ENCODE data around the gene CD4. TPM values are rescaled to one million over a fixed set of nuclear protein-coding genes. Genes with fewer than 3 reads are reported as not detected.

The CD4 gene
- total RNA-seq, 2 experiments from 2014 or later, result not detected

GRCh38 chr12:6757028-6757690 is 32.2 kb upstream of the CD4 start:
- Histone ChIP-seq H3K36me3 (ENCODE audit: insufficient read depth, low read length) (no peaks in the 10 kb centered on the region), H4K20me1 (ENCODE audit: insufficient read depth, low read length) (no peaks in the 10 kb centered on the region), H2AFZ (ENCODE audit: low read length) (no peak overlapping the region), H3K4me3 (ENCODE audit: low read depth, low read length, poor library complexity, severe bottlenecking) (no peak overlapping the region), H3K79me2 (ENCODE audit: insufficient read depth, low read depth, low read length) (peaks cover 4% of the 10 kb centered on the region; the same call in 1 of the 2 replicates), H3K4me1 (ENCODE audit: insufficient read depth, low read length, poor library complexity, severe bottlenecking) (peaks cover 18% of the 10 kb centered on the region), H3K4me2 (ENCODE audit: low read length) (no peak overlapping the region), H3K9me3 (ENCODE audit: low read length) (no peaks in the 10 kb centered on the region), H3K9me2 (ENCODE audit: insufficient read depth, low read length) (no peaks in the 10 kb centered on the region), H3K27ac (ENCODE audit: low read depth, low read length, poor library complexity, severe bottlenecking) (no peak overlapping the region)
- intact Hi-C loops (cut with micrococcal nuclease; ENCODE audit: unreplicated experiment), result no loop called here
- no peak for TF ChIP-seq CTCF (conservative IDR thresholded peaks at IDR 0.05; ENCODE audit: low read length)
- TF ChIP-seq EZH2phosphoT487 (IDR thresholded peaks at IDR 0.05; ENCODE audit: borderline replicate concordance, low read depth, low read length), result no peak
- DNase-seq (ENCODE audit: low spot score), result no peak
- ChIA-PET POLR2A (interaction anchor here (0.6 kb wide), 1 partner anchor 104 kb away, joined by 4 read pairs; no protein-coding TSS in a partner anchor), CTCF (ENCODE audit: unreplicated experiment) (no interaction called here)
- BruUV-seq (replicated peaks), result no TSS peak

GRCh38 chr12:6758506-6759095 is 30.7 kb upstream of the CD4 start:
- H4K20me1 ChIP-seq (ENCODE audit: insufficient read depth, low read length), result no peaks in the 10 kb centered on the region
- H3K4me1 ChIP-seq (ENCODE audit: insufficient read depth, low read length, poor library complexity, severe bottlenecking), result peaks cover 15% of the 10 kb centered on the region
- H3K27ac ChIP-seq (ENCODE audit: low read depth, low read length, poor library complexity, severe bottlenecking), result no peak overlapping the region
- intact Hi-C loops (cut with micrococcal nuclease; ENCODE audit: unreplicated experiment), result no loop called here
- H3K9me2 ChIP-seq (ENCODE audit: insufficient read depth, low read length), result no peaks in the 10 kb centered on the region
- TF ChIP-seq CTCF (conservative IDR thresholded peaks at IDR 0.05; ENCODE audit: low read length), result no peak
- TF ChIP-seq EZH2phosphoT487 (IDR thresholded peaks at IDR 0.05; ENCODE audit: borderline replicate concordance, low read depth, low read length), result no peak
- no peak overlapping the region for H3K4me3 ChIP-seq (ENCODE audit: low read depth, low read length, poor library complexity, severe bottlenecking)
- H3K9me3 ChIP-seq (ENCODE audit: low read length), result no peaks in the 10 kb centered on the region
- H3K79me2 ChIP-seq (ENCODE audit: insufficient read depth, low read depth, low read length), result no peaks in the 10 kb centered on the region
- POLR2A ChIA-PET, result no interaction called here
- CTCF ChIA-PET (ENCODE audit: unreplicated experiment), result no interaction called here
- no TSS peak for BruUV-seq (replicated peaks)
- H2AFZ ChIP-seq (ENCODE audit: low read length), result no peak overlapping the region
- no peaks in the 10 kb centered on the region for H3K36me3 ChIP-seq (ENCODE audit: insufficient read depth, low read length)
- peak; percentile 42 for DNase-seq (ENCODE audit: low spot score)
- H3K4me2 ChIP-seq (ENCODE audit: low read length), result no peak overlapping the region

GRCh38 chr12:6759741-6760140 is 29.6 kb upstream of the CD4 start:
- POLR2A ChIA-PET, result no interaction called here
- Histone ChIP-seq H3K4me1 (ENCODE audit: insufficient read depth, low read length, poor library complexity, severe bottlenecking) (peaks cover 16% of the 10 kb centered on the region), H3K36me3 (ENCODE audit: insufficient read depth, low read length) (no peaks in the 10 kb centered on the region), H3K27ac (ENCODE audit: low read depth, low read length, poor library complexity, severe bottlenecking) (no peak overlapping the region), H2AFZ (ENCODE audit: low read length) (no peak overlapping the region), H4K20me1 (ENCODE audit: insufficient read depth, low read length) (no peaks in the 10 kb centered on the region), H3K4me3 (ENCODE audit: low read depth, low read length, poor library complexity, severe bottlenecking) (no peak overlapping the region), H3K79me2 (ENCODE audit: insufficient read depth, low read depth, low read length) (no peaks in the 10 kb centered on the region), H3K9me3 (ENCODE audit: low read length) (no peaks in the 10 kb centered on the region), H3K4me2 (ENCODE audit: low read length) (no peak overlapping the region), H3K9me2 (ENCODE audit: insufficient read depth, low read length) (no peaks in the 10 kb centered on the region)
- no peak for DNase-seq (ENCODE audit: low spot score)
- intact Hi-C loops (cut with micrococcal nuclease; ENCODE audit: unreplicated experiment), result no loop called here
- TF ChIP-seq CTCF (conservative IDR thresholded peaks at IDR 0.05; ENCODE audit: low read length) (no peak), EZH2phosphoT487 (IDR thresholded peaks at IDR 0.05; ENCODE audit: borderline replicate concordance, low read depth, low read length) (no peak)
- CTCF ChIA-PET (ENCODE audit: unreplicated experiment), result no interaction called here
- BruUV-seq (replicated peaks), result no TSS peak

Measured in OCI-LY7 (cell line).